ENCODE results near the gene NCS1. TPM values are rescaled to one million over a fixed set of nuclear protein-coding genes. Genes with fewer than 3 reads are reported as not detected.
A peak's percentile ranks its signal among the peaks of the same experiment; 100 is the strongest.

The NCS1 gene
- total RNA-seq, 2 donors from 2014 or later: 19.1 to 28.5 TPM

DNA sequence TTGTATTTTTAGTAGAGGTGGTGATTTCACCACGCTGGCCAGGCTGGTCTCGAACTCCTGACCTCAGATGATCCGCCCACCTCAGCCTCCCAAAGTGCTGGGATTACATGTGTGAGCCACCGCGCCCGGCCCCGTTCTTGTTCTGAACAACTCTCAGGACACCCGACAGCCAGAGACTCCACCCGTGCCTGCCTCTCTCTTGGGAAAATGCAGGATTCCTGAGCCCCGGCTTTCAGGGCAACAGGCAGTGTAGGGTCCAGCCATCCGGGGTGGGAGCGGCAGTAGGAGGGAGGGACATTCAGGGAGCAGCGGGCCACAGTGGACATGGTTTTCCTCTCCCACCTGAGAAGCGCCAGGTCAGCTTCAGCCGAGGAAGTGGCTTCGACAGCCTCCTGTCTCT is 34.4 kb downstream of the NCS1 start:
- intact Hi-C loops (cut with DNase I): no loop called here
- Histone ChIP-seq H3K27me3 (replicated peaks; ENCODE audit: insufficient read depth) (no peaks in the 10 kb centered on the region), H3K9me3 (no peaks in the 10 kb centered on the region), H3K36me3 (no peaks in the 10 kb centered on the region), H3K4me1 (replicated peaks) (no peaks in the 10 kb centered on the region), H3K27ac (no peak overlapping the region), H3K4me3 (no peak overlapping the region)
- DNase-seq (ENCODE audit: low spot score): no peak
- WGBS: 76% methylated on average over 16 of the region's 16 CpGs
- TF ChIP-seq, protein P1, sequence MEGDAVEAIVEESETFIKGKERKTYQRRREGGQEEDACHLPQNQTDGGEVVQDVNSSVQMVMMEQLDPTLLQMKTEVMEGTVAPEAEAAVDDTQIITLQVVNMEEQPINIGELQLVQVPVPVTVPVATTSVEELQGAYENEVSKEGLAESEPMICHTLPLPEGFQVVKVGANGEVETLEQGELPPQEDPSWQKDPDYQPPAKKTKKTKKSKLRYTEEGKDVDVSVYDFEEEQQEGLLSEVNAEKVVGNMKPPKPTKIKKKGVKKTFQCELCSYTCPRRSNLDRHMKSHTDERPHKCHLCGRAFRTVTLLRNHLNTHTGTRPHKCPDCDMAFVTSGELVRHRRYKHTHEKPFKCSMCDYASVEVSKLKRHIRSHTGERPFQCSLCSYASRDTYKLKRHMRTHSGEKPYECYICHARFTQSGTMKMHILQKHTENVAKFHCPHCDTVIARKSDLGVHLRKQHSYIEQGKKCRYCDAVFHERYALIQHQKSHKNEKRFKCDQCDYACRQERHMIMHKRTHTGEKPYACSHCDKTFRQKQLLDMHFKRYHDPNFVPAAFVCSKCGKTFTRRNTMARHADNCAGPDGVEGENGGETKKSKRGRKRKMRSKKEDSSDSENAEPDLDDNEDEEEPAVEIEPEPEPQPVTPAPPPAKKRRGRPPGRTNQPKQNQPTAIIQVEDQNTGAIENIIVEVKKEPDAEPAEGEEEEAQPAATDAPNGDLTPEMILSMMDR (IDR thresholded peaks at IDR 0.05): no peak
- TF ChIP-seq POLR2A (IDR thresholded peaks at IDR 0.05): no peak
- TF ChIP-seq POLR2AphosphoS5 (IDR thresholded peaks at IDR 0.05): no peak

DNA sequence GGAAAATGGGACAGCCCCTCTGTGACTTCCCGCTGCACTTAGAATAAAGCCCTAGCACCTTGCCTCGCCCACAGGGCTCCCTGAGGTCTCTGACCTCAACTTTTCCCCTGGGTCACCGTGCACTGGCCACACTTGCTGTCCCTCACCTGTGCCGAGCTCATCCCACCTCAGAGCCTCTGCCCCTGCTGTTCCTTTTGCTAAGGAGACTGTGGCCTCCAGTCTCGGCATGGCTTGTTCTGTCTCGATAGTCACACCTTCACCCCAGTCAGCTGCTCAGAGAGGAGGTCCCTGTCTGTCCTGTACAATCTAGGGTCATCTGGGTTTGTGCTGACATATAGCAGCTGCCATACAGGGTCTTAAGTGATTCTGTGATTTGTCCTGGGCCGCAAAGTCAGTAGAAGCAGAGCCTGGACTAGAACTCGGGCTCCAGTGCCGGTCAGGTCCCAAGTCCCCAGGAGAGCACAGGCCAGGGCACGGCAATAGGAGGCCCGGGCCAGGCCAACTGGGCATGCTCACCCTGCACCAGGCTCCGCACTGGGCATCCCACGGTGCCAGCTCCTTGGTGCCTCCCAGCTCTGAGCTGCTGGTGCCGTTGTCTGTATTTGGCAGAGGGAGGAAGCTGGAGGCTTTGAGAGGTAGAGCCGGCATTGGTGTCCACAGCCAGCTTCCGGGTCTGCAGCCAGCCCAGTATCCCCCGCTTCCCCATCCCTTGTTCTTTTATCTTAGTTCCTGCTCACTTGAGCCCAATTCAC is 35.2 kb downstream of the NCS1 start:
- TF ChIP-seq POLR2AphosphoS5 (IDR thresholded peaks at IDR 0.05) (no peak), POLR2A (IDR thresholded peaks at IDR 0.05) (no peak)
- H3K4me3 ChIP-seq: no peak overlapping the region
- H3K27ac ChIP-seq: peak overlapping the region in 1 of 2 donors; percentile 4
- intact Hi-C loops (cut with DNase I): no loop called here
- 68% methylated on average over 16 of the region's 17 CpGs for WGBS
- H3K27me3 ChIP-seq (replicated peaks; ENCODE audit: insufficient read depth): no peaks in the 10 kb centered on the region
- H3K36me3 ChIP-seq: no peaks in the 10 kb centered on the region
- no peak for DNase-seq (ENCODE audit: low spot score)
- no peaks in the 10 kb centered on the region for H3K4me1 ChIP-seq (replicated peaks)
- H3K9me3 ChIP-seq: no peaks in the 10 kb centered on the region

DNA sequence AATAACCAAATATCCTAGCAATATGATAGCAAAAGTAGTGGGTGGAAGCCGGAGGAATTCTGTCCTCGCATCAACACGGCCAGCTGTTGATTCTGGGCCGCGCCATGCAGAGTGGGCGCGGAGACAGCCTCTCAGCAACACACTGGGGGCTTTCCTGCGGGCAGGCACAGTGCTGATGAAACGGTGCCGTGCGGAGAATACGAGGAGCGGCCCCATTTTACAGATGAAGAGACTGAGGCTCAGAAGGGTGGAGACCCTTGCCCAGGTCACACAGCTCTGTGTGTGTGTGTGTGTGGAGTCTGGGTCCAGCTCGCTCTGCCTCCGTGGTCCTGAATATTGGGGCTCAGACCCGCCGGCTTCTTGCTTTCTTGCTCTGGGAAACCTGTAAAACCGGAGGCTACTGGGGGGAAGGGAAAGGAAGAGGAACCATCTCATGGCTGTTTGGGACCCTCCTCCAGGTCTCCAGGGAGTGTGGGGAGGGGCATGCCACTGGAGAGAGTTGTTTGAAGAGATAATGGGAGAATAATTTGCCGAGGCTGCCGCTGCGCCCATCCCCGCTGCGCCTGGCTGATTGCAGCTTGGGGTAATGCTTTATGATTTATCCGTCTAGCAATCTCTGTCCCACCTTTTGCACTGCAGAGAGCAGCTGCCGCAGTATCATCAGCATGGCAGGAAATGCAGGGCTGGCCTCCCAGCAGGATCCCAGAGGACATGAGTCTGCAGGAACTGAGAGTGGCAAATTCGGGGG is 36.6 kb downstream of the NCS1 start:
- no peaks in the 10 kb centered on the region for H3K36me3 ChIP-seq
- WGBS: 67% methylated on average over 26 of the region's 26 CpGs
- no peak overlapping the region for H3K27ac ChIP-seq
- intact Hi-C loops (cut with DNase I): no loop called here
- DNase-seq (ENCODE audit: low spot score): no peak
- H3K4me1 ChIP-seq (replicated peaks): no peaks in the 10 kb centered on the region
- no peak for TF ChIP-seq POLR2A (IDR thresholded peaks at IDR 0.05)
- TF ChIP-seq, protein P1 (IDR thresholded peaks at IDR 0.05): no peak
- no peak for TF ChIP-seq POLR2AphosphoS5 (IDR thresholded peaks at IDR 0.05)
- H3K27me3 ChIP-seq (replicated peaks; ENCODE audit: insufficient read depth): no peaks in the 10 kb centered on the region
- no peaks in the 10 kb centered on the region for H3K9me3 ChIP-seq
- H3K4me3 ChIP-seq: no peak overlapping the region

DNA sequence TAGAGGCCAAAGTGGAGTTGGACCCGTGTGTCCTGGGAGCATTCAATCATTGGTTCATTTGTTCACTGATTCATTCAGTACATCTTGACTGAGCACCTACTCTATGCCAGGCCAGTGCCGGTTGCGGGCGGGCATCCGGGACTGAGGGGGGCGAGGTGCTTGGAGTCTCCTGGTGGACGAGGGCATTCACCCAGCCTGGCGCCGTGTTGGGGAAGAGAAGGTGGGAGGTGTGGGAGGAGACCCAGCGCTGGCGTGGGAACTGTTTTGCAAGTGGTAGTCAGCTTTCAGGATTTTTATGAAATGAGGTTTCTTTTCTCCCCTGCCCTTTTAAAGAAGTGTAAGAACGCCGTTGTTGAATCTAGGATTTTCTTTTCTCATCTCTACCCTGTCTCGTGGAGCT is 37.2 kb downstream of the NCS1 start:
- WGBS: 47% methylated on average over 14 of the region's 14 CpGs
- Histone ChIP-seq H3K36me3 (no peaks in the 10 kb centered on the region), H3K27me3 (replicated peaks; ENCODE audit: insufficient read depth) (no peaks in the 10 kb centered on the region), H3K4me1 (replicated peaks) (no peaks in the 10 kb centered on the region), H3K9me3 (no peaks in the 10 kb centered on the region), H3K4me3 (no peak overlapping the region), H3K27ac (no peak overlapping the region)
- no peak for DNase-seq (ENCODE audit: low spot score)
- intact Hi-C loops (cut with DNase I): no loop called here
- no peak for TF ChIP-seq POLR2A (IDR thresholded peaks at IDR 0.05)
- no peak for TF ChIP-seq POLR2AphosphoS5 (IDR thresholded peaks at IDR 0.05)
- TF ChIP-seq, protein P1 (IDR thresholded peaks at IDR 0.05): no peak

DNA sequence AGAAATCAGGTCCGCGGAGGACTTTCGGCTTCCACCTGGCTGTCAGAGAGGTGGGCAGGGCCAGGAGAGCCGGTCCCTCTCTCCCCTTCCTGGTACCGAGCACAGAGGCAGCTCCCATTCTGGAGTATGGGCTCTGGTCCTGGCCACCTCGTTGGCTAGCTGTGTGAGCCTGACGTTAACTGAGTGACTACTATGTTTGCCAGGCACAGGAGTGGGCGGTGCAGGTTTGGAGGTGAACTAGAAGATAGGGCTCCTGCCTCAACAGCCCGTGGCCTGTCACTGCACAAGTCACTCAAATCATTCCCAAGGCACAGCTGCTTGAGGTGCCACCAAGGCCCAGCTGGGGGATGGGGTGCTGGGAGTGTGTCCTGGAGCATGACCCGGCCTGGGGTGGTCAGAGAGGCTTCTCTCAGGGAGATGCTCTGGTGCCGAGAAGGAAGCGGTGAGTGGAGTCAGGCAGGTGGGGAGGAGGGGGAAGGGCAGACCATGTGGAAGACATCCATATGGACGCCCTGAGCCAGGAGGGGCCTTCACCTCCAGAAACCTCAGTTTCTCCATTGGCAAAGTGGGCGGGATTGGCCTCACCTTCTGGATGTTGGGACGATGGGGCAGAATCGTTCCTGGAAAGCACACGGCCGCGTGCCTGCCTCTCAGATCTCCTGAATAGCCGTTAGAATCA is 39.5 kb downstream of the NCS1 start:
- no peak overlapping the region for H3K27ac ChIP-seq
- TF ChIP-seq POLR2AphosphoS5 (IDR thresholded peaks at IDR 0.05) (no peak), POLR2A (IDR thresholded peaks at IDR 0.05) (no peak)
- TF ChIP-seq, protein P1 (IDR thresholded peaks at IDR 0.05): no peak

More for the DNA sequence above, 39.5 kb downstream of the NCS1 start:
- no peaks in the 10 kb centered on the region for H3K4me1 ChIP-seq (replicated peaks)
- no peaks in the 10 kb centered on the region for H3K27me3 ChIP-seq (replicated peaks; ENCODE audit: insufficient read depth)
- DNase-seq (ENCODE audit: low spot score): no peak
- H3K36me3 ChIP-seq: no peaks in the 10 kb centered on the region
- no peaks in the 10 kb centered on the region for H3K9me3 ChIP-seq
- WGBS: 79% methylated on average over 20 of the region's 20 CpGs
- H3K4me3 ChIP-seq: no peak overlapping the region
- intact Hi-C loops (cut with DNase I): no loop called here

Data from prostate gland (tissue), 2 donors.